Activated naive CD8-positive, alpha-beta T cell treated with anti-CD3 and anti-CD28 coated beads, Interleukin-2, amount 50 U/mL, for 24 hours (primary cell): ENCODE results near the gene GRXCR2.

Source experiments
- ATAC-seq: fragments of 150-1000 bp; cut with Tn5 transposase; one replicate; pipeline ENCODE4 v1.10.0; 2021
- DNase-seq: peaks from one replicate; pipeline ENCODE4 v3.0.0; 2021
- H3K27ac Mint-ChIP-seq: one replicate; pipeline ENCODE4 v1.8.0; 2021; ENCODE audit warnings: mild to moderate bottlenecking, mixed read lengths
- H3K27me3 Mint-ChIP-seq: one replicate; pipeline ENCODE4 v1.8.0; 2021; ENCODE audit warnings: mixed read lengths
- H3K36me3 Mint-ChIP-seq: one replicate; pipeline ENCODE4 v1.8.0; 2021; ENCODE audit warnings: low read depth, mixed read lengths
- H3K4me1 Mint-ChIP-seq: one replicate; pipeline ENCODE4 v1.8.0; 2021; ENCODE audit warnings: mixed read lengths
- H3K4me3 Mint-ChIP-seq: one replicate; pipeline ENCODE4 v1.8.0; 2021; ENCODE audit warnings: mild to moderate bottlenecking, moderate library complexity, mixed read lengths
- H3K9me3 Mint-ChIP-seq: one replicate; pipeline ENCODE4 v1.8.0; 2021; ENCODE audit warnings: mixed read lengths

GRXCR2 gene

DNA sequence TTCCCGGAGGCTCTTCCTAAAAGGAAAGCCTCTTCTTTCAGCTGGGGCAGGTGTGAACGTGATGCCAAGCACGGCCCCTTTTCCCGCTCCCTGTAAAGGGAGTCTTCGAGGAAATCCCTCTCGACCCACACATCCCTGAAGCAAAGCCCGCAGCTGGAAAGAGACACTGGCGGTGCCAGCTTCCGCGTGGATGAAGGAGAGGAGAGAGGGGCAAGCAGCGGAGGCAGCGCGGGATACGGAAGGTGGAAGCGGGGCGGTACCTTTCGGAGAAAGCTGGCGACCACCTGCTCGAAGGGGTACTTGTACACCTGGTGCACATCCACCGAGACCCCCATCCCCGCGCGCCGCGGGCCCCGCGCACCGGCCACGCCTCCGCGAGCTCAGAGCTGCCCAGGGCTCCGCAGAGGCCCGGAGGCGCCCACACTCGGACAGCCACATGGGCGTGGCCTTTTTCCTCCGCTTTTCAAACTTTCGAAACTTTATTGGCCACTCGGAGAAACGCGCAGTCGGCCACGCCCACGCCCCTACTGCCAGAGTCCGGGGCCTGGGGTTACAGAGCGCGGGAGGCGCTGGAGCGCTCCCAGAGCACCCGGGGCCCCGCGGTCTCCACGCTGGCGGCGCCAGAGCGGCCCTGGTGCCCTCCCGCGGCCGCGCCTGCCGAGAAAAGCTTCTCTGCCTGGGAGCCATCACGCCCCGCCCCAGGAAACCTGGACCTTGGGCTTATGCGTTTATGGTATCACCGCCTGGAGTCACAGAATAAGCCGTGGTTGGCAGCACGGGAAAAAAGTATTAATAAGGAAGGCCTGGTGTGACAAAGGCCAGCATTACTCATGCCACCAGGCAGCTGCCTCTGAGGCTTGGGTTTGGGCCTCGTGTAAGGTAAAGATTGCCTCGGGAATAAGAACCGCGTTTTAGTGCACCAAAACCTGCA is 37.6 kb downstream of the GRXCR2 start, which contains the start of gene PRELID2:
Gene PRELID2, minus strand, starts transcription at position 426 of the 931 bp plus-strand sequence. Its CDS starts 91 bp downstream, at position 335.
- DNase-seq (peak; percentile 64), ATAC-seq (peak; percentile 80)
- no peaks in the 10 kb centered on the region for H3K9me3 Mint-ChIP-seq
- H3K27ac Mint-ChIP-seq: no peak within 1 kb of the TSS
- peak within 1 kb of the TSS; percentile 54 for H3K4me3 Mint-ChIP-seq
- no peaks in the 10 kb centered on the region for H3K36me3 Mint-ChIP-seq
- H3K27me3 Mint-ChIP-seq: peaks cover 14% of the 10 kb centered on the region
- peaks cover 2% of the 10 kb centered on the region for H3K4me1 Mint-ChIP-seq

DNA sequence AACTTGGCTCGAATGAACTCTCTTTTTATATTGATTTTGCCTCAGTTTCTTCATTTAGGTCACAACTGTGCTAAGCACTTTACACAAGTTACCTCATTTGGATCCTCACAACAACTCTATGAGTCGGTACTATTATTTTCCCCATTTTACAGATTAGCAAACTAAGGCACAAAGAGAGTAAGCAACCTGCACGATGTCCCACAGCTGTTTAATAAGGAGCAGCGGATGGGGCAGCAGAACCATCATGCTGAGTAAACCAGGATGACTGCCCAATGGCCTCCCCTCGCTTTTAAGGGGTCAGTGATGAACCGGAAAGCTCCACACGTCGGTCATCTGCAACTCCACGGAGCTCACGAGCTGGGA is 38.3 kb downstream of the GRXCR2 start:
- ATAC-seq: no peak

DNA sequence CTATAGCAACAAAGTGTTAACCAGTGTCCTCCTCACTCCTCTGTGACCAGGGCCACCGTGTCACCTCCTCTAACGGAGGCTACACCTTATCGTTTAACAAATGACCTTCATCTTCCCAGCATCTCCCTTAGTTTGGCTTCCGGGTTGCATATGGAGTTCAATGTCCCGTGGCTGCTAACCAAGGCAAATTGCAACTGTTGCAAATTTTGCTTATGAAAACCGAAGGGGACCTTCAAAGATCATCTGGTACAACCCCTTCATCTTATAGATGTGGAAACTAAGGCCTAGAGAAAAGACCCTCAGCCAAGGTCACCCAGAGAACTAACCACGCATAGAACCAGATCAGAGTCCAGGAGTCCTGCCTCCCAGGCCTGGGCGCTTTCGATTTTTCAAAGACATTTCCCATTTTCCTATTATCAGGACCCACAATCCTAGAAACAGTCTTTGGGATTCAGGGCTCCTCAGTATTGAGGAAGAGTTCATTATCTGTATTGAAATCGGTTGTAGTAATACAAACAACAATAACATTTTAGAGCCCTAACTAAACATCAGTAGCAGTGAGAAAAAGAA is 39.1 kb downstream of the GRXCR2 start:
- H3K9me3 Mint-ChIP-seq: no peaks in the 10 kb centered on the region
- peaks cover 13% of the 10 kb centered on the region for H3K27me3 Mint-ChIP-seq
- H3K4me1 Mint-ChIP-seq: peaks cover 2% of the 10 kb centered on the region
- no peak for DNase-seq
- H3K27ac Mint-ChIP-seq: no peak overlapping the region
- ATAC-seq: no peak
- H3K4me3 Mint-ChIP-seq: no peak overlapping the region
- H3K36me3 Mint-ChIP-seq: no peaks in the 10 kb centered on the region

More for the DNA sequence above, 38.3 kb downstream of the GRXCR2 start:
- H3K36me3 Mint-ChIP-seq: no peaks in the 10 kb centered on the region
- H3K27ac Mint-ChIP-seq: no peak overlapping the region
- peak overlapping the region; percentile 30 for H3K4me3 Mint-ChIP-seq
- no peaks in the 10 kb centered on the region for H3K9me3 Mint-ChIP-seq
- H3K4me1 Mint-ChIP-seq: peaks cover 2% of the 10 kb centered on the region
- H3K27me3 Mint-ChIP-seq: peaks cover 14% of the 10 kb centered on the region
- DNase-seq: no peak

DNA sequence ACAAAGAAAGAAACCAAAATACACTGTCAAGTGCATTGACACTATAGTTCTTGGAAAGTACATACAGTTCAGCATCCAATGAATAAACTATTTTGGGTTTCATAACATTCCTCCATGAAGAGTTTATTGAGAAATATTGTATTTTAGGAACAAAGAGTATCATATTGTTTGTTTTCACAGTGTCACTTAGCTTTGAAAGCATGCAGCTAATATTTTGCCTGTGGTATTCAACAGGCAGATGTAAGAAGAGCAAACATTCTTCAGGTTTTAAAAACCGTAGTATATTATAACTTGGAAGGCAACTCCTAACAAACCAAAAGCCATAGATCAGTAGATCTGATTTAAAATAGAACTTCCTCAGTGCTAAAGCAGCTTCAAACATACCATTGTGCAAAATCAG is 42.2 kb downstream of the GRXCR2 start:
- ATAC-seq: no peak
- Mint-ChIP-seq H3K4me1 (no peaks in the 10 kb centered on the region), H3K27me3 (peaks cover 4% of the 10 kb centered on the region), H3K27ac (no peak overlapping the region), H3K36me3 (no peaks in the 10 kb centered on the region), H3K4me3 (no peak overlapping the region), H3K9me3 (no peaks in the 10 kb centered on the region)
- DNase-seq: no peak

DNA sequence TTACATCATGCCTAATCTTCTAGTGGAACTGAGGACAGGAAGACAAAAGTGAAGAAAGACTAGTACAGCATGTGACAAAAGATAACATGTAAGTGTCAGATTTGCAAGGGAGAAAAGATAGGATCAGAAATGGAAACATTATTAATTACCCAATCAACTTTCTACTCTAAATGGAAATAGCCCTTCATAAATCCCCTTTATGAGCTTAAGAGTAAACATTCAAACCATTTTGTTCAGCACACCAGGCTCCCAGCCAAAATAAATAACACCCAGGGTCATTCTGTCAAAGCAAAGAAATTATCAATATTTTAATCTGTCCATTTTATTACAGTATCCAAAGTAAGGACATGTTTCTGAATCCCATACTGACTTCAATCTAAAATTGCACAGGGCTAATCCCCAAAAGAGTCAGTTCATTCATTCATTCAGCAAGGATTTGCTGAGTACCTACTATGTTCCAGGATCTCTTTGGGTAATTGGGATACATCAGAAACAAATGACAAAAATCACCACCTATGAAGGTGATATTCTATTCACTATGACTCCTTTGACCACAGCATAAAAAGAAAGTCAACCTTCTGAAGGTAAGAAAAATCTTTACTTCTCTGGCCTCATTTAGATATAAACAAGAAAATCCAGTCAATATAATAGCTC is 43.0 kb downstream of the GRXCR2 start:
- DNase-seq (no peak), ATAC-seq (no peak)
- Mint-ChIP-seq H3K9me3 (no peaks in the 10 kb centered on the region), H3K36me3 (no peaks in the 10 kb centered on the region), H3K4me1 (no peaks in the 10 kb centered on the region), H3K27ac (no peak overlapping the region), H3K27me3 (peaks cover 3% of the 10 kb centered on the region), H3K4me3 (no peak overlapping the region)

DNA sequence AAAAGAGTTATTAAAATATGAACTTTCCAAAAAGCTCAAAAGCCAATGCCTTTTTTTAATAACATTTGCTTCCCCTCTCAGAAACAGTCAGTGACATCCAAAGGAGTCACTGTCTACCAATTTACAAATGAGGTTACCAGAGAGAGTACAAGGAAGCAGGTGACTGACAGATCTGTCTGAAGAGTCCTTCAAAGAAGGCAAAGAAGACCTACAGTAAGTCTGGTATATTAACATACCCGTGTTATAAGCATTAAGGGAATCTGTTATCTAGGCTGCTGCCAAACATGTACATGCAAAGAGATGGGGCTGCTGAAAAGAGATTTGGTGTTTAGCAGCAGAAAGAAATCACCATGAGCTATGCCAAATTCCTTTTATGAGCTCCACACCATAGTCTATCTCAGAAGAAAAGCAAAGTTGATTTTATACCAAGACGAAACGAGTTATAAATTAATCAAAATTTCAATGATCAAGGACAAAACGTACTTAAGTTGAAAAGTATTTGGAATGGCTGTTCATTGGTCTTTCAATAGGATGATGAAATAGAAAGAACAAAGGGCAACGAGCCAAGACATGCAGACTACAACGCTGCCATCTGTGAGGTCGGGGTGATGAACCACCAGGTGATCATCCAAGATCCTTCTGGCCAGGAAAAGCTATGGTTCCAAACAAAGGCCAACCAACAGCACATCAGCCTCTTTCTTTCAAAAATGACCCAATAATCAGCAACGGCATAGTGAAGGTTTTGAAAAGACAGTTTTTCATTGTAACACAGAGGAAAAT is 45.7 kb downstream of the GRXCR2 start:
- Mint-ChIP-seq H3K36me3 (no peaks in the 10 kb centered on the region), H3K27me3 (no peaks in the 10 kb centered on the region), H3K9me3 (no peaks in the 10 kb centered on the region), H3K4me3 (no peak overlapping the region), H3K27ac (no peak overlapping the region), H3K4me1 (no peaks in the 10 kb centered on the region)
- DNase-seq (no peak), ATAC-seq (no peak)

DNA sequence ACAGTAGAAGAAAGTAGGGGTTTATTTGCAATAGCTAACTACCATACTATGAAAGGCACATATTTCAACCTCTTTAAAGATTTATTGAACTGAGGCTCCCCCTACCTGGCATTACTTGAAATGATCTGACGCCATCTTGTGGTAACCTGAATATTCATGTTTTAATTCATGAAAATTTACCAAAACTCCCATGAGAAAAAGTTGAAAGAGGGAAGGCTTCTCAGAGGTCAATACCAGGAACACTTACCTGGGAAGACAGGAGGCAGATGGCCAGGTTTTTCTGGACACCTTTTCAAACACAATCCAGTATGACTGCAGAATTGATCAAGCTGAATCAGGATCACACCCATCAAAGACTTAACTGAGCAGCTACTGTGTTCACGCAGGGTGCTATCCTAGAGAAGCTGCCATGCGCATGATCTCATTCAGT is 47.0 kb downstream of the GRXCR2 start:
- ATAC-seq: no peak
- Mint-ChIP-seq H3K27ac (no peak overlapping the region), H3K4me3 (no peak overlapping the region), H3K9me3 (no peaks in the 10 kb centered on the region), H3K27me3 (no peaks in the 10 kb centered on the region), H3K4me1 (no peaks in the 10 kb centered on the region), H3K36me3 (no peaks in the 10 kb centered on the region)
- DNase-seq: no peak

DNA sequence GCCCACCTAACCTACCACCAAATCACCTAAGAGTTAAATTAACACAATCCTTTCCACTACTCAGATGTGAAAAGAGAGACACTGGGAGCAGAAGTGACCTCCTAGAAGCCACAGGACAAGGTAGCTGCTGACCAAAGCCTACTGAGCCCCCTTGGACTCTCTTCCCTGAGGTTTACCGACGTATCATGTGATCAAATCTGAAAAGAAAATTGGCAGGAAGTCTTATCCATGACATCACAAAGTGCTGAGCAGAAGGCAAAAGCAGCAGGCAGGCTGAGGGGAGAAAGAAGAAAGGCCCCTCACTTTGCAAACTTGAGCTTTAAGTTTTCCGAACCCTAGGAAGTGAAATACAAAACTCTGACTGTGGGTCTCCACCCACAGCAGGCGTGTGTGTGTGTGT is 48.8 kb downstream of the GRXCR2 start:
- Mint-ChIP-seq H3K4me1 (no peaks in the 10 kb centered on the region), H3K27ac (no peak overlapping the region), H3K9me3 (no peaks in the 10 kb centered on the region), H3K36me3 (no peaks in the 10 kb centered on the region), H3K27me3 (no peaks in the 10 kb centered on the region), H3K4me3 (no peak overlapping the region)
- ATAC-seq (no peak), DNase-seq (no peak)

DNA sequence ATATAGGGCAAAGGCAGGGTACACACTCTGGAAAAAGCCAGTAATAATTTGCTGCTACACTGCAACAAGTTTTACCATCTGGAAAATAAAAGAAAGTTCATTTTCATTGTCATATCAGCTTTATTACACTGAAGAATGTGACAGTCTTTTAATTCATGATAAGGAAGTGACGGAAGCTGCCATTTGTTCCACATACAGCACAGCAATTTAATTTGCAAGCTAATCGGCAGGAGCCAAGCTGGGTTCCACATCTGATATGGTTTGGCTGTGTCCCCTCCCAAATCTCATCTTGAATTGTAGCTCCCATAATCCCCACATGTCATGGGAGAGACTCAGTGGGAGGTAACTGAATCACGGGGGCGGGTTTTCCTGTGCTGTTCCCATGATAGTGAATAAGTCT is 54.2 kb downstream of the GRXCR2 start:
- H3K27ac Mint-ChIP-seq: no peak overlapping the region

DNA sequence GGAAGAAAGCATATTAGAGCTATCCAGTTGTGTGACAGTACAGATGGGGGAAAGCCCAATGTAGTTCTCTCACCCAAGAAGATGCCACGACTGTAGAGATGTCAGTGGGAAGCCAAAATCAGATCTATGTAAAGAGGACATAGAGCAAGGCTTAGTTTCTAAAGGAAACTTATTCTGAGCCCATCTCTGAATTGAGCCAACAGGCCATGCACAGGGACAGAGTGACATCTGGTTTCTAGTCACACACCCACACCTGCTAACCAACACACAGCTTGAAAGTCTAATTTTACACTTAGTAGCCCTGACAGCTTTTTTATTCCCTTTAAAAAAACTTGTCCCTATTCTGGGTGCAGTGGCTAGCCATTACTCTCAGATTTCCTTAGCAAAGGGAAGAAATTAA is 59.9 kb downstream of the GRXCR2 start:
- H3K36me3 Mint-ChIP-seq: no peaks in the 10 kb centered on the region
- no peak overlapping the region for H3K27ac Mint-ChIP-seq
- H3K9me3 Mint-ChIP-seq: no peaks in the 10 kb centered on the region
- no peaks in the 10 kb centered on the region for H3K27me3 Mint-ChIP-seq
- H3K4me1 Mint-ChIP-seq: no peaks in the 10 kb centered on the region
- no peak for DNase-seq
- no peak overlapping the region for H3K4me3 Mint-ChIP-seq
- ATAC-seq: no peak

More for the DNA sequence above, 54.2 kb downstream of the GRXCR2 start:
- Mint-ChIP-seq H3K4me3 (no peak overlapping the region), H3K4me1 (no peaks in the 10 kb centered on the region), H3K27me3 (no peaks in the 10 kb centered on the region), H3K36me3 (no peaks in the 10 kb centered on the region), H3K9me3 (no peaks in the 10 kb centered on the region)
- DNase-seq (no peak), ATAC-seq (no peak)

DNA sequence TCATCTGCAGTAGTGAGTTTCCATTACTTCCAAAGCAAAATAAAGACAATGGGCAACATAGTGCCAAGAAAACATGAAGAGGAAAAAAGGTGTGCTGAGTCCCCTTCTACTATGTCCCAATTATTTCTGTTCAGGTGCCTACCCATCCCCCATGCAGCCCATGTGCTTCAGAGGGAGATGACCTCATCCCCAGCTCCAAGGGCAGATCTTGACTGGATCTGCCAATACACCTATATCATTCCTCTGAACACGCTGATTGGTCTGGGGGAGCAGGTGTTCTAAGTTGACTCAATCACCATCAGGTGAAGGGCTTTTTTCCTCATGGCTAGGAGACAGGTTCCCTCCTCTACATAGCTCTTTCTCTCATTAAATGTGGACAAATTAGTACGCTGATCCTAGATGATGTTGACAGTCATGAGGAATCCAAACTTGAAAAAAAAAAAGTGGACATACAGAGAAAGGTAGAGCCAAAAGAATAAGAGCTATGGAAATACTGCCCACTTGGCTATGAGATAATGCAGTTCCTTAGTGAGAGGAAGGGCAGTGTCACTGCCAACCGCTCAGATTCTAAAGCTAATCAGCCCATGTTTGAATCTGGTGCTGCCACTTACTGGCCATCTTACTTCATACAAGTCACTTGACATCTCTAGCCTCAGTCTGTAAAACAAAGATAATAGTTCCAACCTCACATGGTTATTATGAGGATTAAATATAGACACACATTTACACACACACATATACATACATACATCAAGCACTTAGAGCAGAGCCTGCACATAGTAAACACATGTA is 60.8 kb downstream of the GRXCR2 start:
- H3K27me3 Mint-ChIP-seq: no peaks in the 10 kb centered on the region
- ATAC-seq: no peak
- no peak overlapping the region for H3K27ac Mint-ChIP-seq
- no peak for DNase-seq
- H3K4me3 Mint-ChIP-seq: no peak overlapping the region
- H3K36me3 Mint-ChIP-seq: no peaks in the 10 kb centered on the region
- no peaks in the 10 kb centered on the region for H3K4me1 Mint-ChIP-seq
- no peaks in the 10 kb centered on the region for H3K9me3 Mint-ChIP-seq
